ENCODE results near the gene PKP2. TPM values are rescaled to one million over a fixed set of nuclear protein-coding genes. Genes with fewer than 3 reads are reported as not detected.

Gene PKP2
- total RNA-seq, result under 1 TPM in 1 of 2 experiments, not detected in 1; 0.36 TPM

GRCh38 chr12:32896432-32897280 lies at the start of gene PKP2:
TSS of gene PKP2 (minus strand) at chr12:32896777. CDS start at chr12:32896731, 46 bp downstream.
- Mint-ChIP-seq H3K27me3 (peaks cover 45% of the 10 kb centered on the region), H3K36me3 (no peaks in the 10 kb centered on the region), H3K4me1 (peaks cover 11% of the 10 kb centered on the region), H3K9me3 (no peaks in the 10 kb centered on the region), H3K4me3 (peak within 1 kb of the TSS; percentile 70), H3K27ac (no peak within 1 kb of the TSS)
- DNase-seq (peak; percentile 45), ATAC-seq (ENCODE audit: low read depth) (peak; percentile 79)
- POLR2A ChIA-PET, result no interaction called here

- POLR2A ChIA-PET, result no interaction called here
- Mint-ChIP-seq H3K4me3 (no peak overlapping the region), H3K27me3 (no peaks in the 10 kb centered on the region), H3K27ac (no peak overlapping the region), H3K36me3 (no peaks in the 10 kb centered on the region), H3K4me1 (no peaks in the 10 kb centered on the region), H3K9me3 (no peaks in the 10 kb centered on the region)
- no peak for ATAC-seq (ENCODE audit: low read depth)
- DNase-seq, result no peak
Observed at GRCh38 chr12:32944195-32944594, 47.6 kb upstream of the PKP2 start.

GRCh38 chr12:32939801-32940200 lies 43.2 kb upstream of the PKP2 start:
- H3K9me3 Mint-ChIP-seq, result no peaks in the 10 kb centered on the region
- DNase-seq (no peak), ATAC-seq (ENCODE audit: low read depth) (no peak)
- no peaks in the 10 kb centered on the region for H3K4me1 Mint-ChIP-seq
- POLR2A ChIA-PET, result no interaction called here
- H3K27me3 Mint-ChIP-seq, result peaks cover 3% of the 10 kb centered on the region
- H3K4me3 Mint-ChIP-seq, result no peak overlapping the region
- H3K27ac Mint-ChIP-seq, result no peak overlapping the region
- H3K36me3 Mint-ChIP-seq, result no peaks in the 10 kb centered on the region

- Mint-ChIP-seq H3K27ac (no peak overlapping the region), H3K4me1 (no peaks in the 10 kb centered on the region), H3K36me3 (no peaks in the 10 kb centered on the region), H3K9me3 (no peaks in the 10 kb centered on the region), H3K27me3 (no peaks in the 10 kb centered on the region), H3K4me3 (no peak overlapping the region)
- POLR2A ChIA-PET, result no interaction called here
- no peak for DNase-seq
- no peak for ATAC-seq (ENCODE audit: low read depth)
Observed at GRCh38 chr12:32926963-32927362, 30.4 kb upstream of the PKP2 start.

DNA sequence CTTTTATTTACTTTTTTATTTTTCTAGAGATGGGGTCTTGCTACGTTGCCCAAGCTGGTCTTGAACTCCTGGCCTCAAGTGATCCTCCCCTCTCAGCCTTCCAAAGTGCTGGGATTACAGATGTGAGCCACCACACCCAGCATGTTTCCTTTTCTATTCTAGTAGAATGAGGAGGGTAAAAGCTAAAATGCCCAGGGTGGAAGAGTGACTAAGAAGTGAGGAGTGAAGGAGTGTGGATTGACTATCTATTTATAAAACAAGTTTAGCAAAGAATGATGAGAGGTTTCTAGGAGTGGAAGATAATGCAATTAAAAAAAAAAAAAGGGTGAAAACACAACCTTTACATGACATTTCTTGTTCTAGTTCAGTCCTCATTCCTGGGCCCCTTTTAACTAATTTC lies 29.8 kb upstream of the PKP2 start:
- POLR2A ChIA-PET, result no interaction called here
- Mint-ChIP-seq H3K4me3 (no peak overlapping the region), H3K36me3 (no peaks in the 10 kb centered on the region), H3K27me3 (no peaks in the 10 kb centered on the region), H3K27ac (no peak overlapping the region), H3K9me3 (no peaks in the 10 kb centered on the region), H3K4me1 (no peaks in the 10 kb centered on the region)
- ATAC-seq (ENCODE audit: low read depth) (no peak), DNase-seq (no peak)

GRCh38 chr12:32922546-32923297 lies 26.1 kb upstream of the PKP2 start:
- POLR2A ChIA-PET, result no interaction called here
- H3K27ac Mint-ChIP-seq, result no peak overlapping the region
- H3K27me3 Mint-ChIP-seq, result peaks cover 2% of the 10 kb centered on the region
- H3K36me3 Mint-ChIP-seq, result no peaks in the 10 kb centered on the region
- H3K4me1 Mint-ChIP-seq, result no peaks in the 10 kb centered on the region
- H3K4me3 Mint-ChIP-seq, result no peak overlapping the region
- ATAC-seq (ENCODE audit: low read depth), result no peak
- H3K9me3 Mint-ChIP-seq, result no peaks in the 10 kb centered on the region
- DNase-seq, result no peak

- Mint-ChIP-seq H3K36me3 (no peaks in the 10 kb centered on the region), H3K27me3 (peaks cover 2% of the 10 kb centered on the region), H3K4me1 (no peaks in the 10 kb centered on the region), H3K4me3 (no peak overlapping the region), H3K27ac (no peak overlapping the region), H3K9me3 (no peaks in the 10 kb centered on the region)
- POLR2A ChIA-PET, result no interaction called here
- ATAC-seq (ENCODE audit: low read depth), result no peak
- DNase-seq, result no peak
Observed at GRCh38 chr12:32921397-32921796, 24.8 kb upstream of the PKP2 start.

GRCh38 chr12:32920506-32921085 lies 24.0 kb upstream of the PKP2 start:
- Mint-ChIP-seq H3K4me1 (no peaks in the 10 kb centered on the region), H3K36me3 (no peaks in the 10 kb centered on the region), H3K27ac (no peak overlapping the region), H3K4me3 (no peak overlapping the region), H3K9me3 (no peaks in the 10 kb centered on the region), H3K27me3 (peaks cover 2% of the 10 kb centered on the region)
- ATAC-seq (ENCODE audit: low read depth) (no peak), DNase-seq (no peak)
- POLR2A ChIA-PET, result no interaction called here

DNA sequence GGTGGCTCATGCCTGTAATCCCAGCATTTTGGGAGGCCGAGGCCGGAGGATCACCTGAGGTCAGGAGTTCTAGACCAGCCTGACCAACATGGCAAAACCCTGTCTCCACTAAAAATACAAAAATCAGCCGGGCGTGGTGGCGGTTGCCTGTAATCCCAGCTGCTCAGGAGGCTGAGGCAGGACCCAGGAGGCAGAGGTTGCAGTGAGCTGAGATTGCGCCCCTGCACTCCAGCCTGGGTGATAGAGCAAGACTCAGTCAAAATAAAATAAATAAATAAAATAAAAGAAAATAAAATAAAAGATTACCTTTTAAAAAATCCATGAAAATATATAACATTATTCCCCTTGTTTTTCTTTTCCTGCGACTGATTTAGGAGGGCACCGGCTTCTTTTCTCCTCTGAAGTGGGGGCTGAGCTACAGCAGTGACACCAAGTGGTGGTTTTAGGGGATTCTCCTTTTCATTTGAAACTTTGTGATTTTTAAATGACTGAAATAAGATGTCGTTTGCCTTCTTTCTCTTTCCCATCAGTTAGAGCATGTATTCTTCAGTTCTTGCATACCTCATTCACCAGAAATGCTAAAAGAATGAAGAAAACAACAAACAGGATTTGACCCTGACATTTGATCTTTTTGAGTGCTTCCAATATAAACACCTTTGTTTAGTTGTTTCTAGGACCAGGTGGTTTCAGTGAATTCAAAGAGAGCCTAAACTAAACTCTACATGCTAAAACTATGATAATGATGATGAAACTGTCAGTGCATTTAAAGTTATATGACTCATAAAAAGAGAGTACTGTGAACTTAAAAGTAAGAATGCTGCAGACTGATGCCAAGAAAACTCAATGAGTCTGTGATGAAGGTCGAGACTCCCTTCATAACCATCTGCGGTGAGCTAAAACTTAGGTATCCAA lies 22.6 kb upstream of the PKP2 start:
- Mint-ChIP-seq H3K27me3 (peaks cover 2% of the 10 kb centered on the region), H3K36me3 (no peaks in the 10 kb centered on the region), H3K27ac (no peak overlapping the region), H3K4me3 (no peak overlapping the region), H3K4me1 (no peaks in the 10 kb centered on the region), H3K9me3 (no peaks in the 10 kb centered on the region)
- POLR2A ChIA-PET, result no interaction called here
- no peak for ATAC-seq (ENCODE audit: low read depth)
- DNase-seq, result no peak

- Mint-ChIP-seq H3K9me3 (no peaks in the 10 kb centered on the region), H3K4me1 (no peaks in the 10 kb centered on the region), H3K27me3 (peaks cover 2% of the 10 kb centered on the region), H3K4me3 (no peak overlapping the region), H3K36me3 (no peaks in the 10 kb centered on the region), H3K27ac (no peak overlapping the region)
- POLR2A ChIA-PET, result no interaction called here
- DNase-seq (no peak), ATAC-seq (ENCODE audit: low read depth) (no peak)
Observed at GRCh38 chr12:32917094-32917611, 20.6 kb upstream of the PKP2 start.

- DNase-seq, result no peak
- H3K4me3 Mint-ChIP-seq, result no peak overlapping the region
- ATAC-seq (ENCODE audit: low read depth), result no peak
- H3K36me3 Mint-ChIP-seq, result no peaks in the 10 kb centered on the region
- peaks cover 10% of the 10 kb centered on the region for H3K27me3 Mint-ChIP-seq
- H3K4me1 Mint-ChIP-seq, result no peaks in the 10 kb centered on the region
- no peaks in the 10 kb centered on the region for H3K9me3 Mint-ChIP-seq
- H3K27ac Mint-ChIP-seq, result no peak overlapping the region
- POLR2A ChIA-PET, result no interaction called here
Observed at GRCh38 chr12:32907898-32908476, 11.4 kb upstream of the PKP2 start.

DNA sequence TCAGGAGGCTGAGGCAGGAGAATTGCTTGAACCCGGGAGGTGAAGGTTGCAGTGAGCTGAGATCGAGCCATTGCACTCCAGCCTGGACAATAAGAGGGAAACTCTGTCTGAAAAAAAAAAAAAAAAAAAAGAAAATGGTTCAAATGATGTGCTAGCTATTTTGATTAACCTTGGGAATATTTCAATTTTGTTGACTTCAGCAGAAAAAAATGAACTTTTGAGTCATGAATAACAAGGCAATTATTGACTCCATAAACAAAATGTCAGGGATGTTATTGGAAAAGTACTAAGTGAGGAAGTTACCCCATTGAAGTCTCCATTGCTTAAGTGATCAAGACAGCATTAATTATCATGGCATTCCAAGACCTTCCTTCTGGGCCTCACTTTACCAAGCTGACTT lies 10.6 kb upstream of the PKP2 start:
- POLR2A ChIA-PET, result no interaction called here
- H3K4me3 Mint-ChIP-seq, result no peak overlapping the region
- H3K4me1 Mint-ChIP-seq, result no peaks in the 10 kb centered on the region
- no peaks in the 10 kb centered on the region for H3K36me3 Mint-ChIP-seq
- peaks cover 10% of the 10 kb centered on the region for H3K27me3 Mint-ChIP-seq
- H3K27ac Mint-ChIP-seq, result no peak overlapping the region
- H3K9me3 Mint-ChIP-seq, result no peaks in the 10 kb centered on the region
- ATAC-seq (ENCODE audit: low read depth) (no peak), DNase-seq (no peak)

Data from activated naive CD8-positive, alpha-beta T cell treated with anti-CD3 and anti-CD28 coated beads, Interleukin-2, amount 10 ng/mL, durations not matched to agents 7 days and 5 days (primary cell).